Coronary artery (tissue), 2 donors: ENCODE results near the gene KCTD14.
"Not testable (repeated sequence)": the region's sequence is repeated elsewhere in the genome, so short reads cannot be mapped to it uniquely, and the experiment has no call there.

Experiments
- DNase-seq: peaks from one replicate; pipeline ENCODE4 v3.0.0-alpha.2; 2017; ENCODE audit warnings: low spot score
- H3K27ac ChIP-seq, 2 donors: fragments of 200-600 bp; sonication (generic); one replicate each; pipeline ENCODE4 v1.5.1; 2016 to 2019
- H3K4me3 ChIP-seq: fragments of 200-600 bp; sonication (generic); 2 replicates; pipeline ENCODE4 v1.5.1; 2016; ENCODE audit warnings: mild to moderate bottlenecking, moderate library complexity
- CTCF ChIP-seq: fragments of 200-600 bp; sonication (generic); IDR thresholded peaks from one replicate; pipeline ENCODE4 v1.5.1; 2019; ENCODE audit warnings: antibody characterized with exemption

KCTD14 gene

GRCh38 chr11:78045851-78046485, 22.9 kb upstream of the KCTD14 start:
- Histone ChIP-seq H3K27ac (peak overlapping the region in 1 of 2 donors; percentile 13), H3K4me3 (peak overlapping the region; percentile 63)
- DNase-seq, result peak; percentile 82
- peak; percentile 94 for TF ChIP-seq CTCF

- no peak for DNase-seq
- Histone ChIP-seq H3K27ac (no peak overlapping the region), H3K4me3 (no peak overlapping the region)
- TF ChIP-seq CTCF, result no peak
Measured at GRCh38 chr11:78044706-78045105, 21.6 kb upstream of the KCTD14 start.

- DNase-seq, result no peak
- Histone ChIP-seq H3K4me3 (no peak overlapping the region), H3K27ac (no peak overlapping the region)
- no peak for TF ChIP-seq CTCF
Measured at GRCh38 chr11:78041843-78042440, 18.9 kb upstream of the KCTD14 start.

GRCh38 chr11:78041380-78041719, 18.3 kb upstream of the KCTD14 start:
- H3K27ac ChIP-seq, H3K4me3 ChIP-seq, DNase-seq: not testable (repeated sequence)

GRCh38 chr11:78040691-78041379, 17.8 kb upstream of the KCTD14 start:
- no peak for TF ChIP-seq CTCF
- Histone ChIP-seq H3K4me3 (no peak overlapping the region), H3K27ac (peak overlapping the region in 1 of 2 donors; percentile 78)
- DNase-seq, result no peak

GRCh38 chr11:78039919-78040671, 17.0 kb upstream of the KCTD14 start:
- H3K4me3 ChIP-seq, result peak overlapping the region; percentile 34
- TF ChIP-seq CTCF, result no peak
- peak overlapping the region; percentile 62 to 78 for H3K27ac ChIP-seq
- no peak for DNase-seq

- peak overlapping the region in 1 of 2 donors; percentile 62 for H3K27ac ChIP-seq
- peak overlapping the region; percentile 34 for H3K4me3 ChIP-seq
- DNase-seq, result no peak
- no peak for TF ChIP-seq CTCF
Measured at GRCh38 chr11:78039391-78039918, 16.4 kb upstream of the KCTD14 start.
